PC-9 (cell line): ENCODE data around the gene ESD.

Experiments
- CTCF ChIP-seq: fragments of 200-600 bp; sonication (generic); conservative IDR thresholded peaks from 2 replicates; pipeline ENCODE4 v1.6.1; 2017; ENCODE audit warnings: mixed run types, antibody characterized with exemption, mild to moderate bottlenecking, moderate library complexity
- EZH2 ChIP-seq: fragments of 200-600 bp; sonication (generic); IDR thresholded peaks from 2 replicates; pipeline ENCODE4 v1.8.0; 2017; ENCODE audit warnings: antibody characterized with exemption, low read depth

DNA sequence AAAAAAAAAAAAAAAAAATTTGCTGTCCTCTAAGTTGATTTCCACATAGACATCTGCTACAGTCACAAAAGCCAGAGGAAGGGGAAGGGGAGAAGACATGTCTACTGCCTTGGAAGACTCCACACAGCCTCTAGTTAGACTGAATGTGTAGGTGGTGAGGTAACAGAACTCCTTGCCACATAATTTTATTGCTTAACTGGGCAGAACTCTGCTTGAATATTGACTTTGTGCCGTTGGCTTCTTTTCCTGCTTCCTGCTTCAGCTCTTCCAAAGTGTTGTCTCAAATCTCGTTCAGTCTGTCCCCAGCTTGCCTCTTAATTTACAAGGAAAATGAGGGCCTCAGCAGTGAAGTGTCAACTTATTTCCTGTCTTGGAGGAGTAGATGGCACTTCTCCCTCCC lies 37.1 kb downstream of the ESD start:
- TF ChIP-seq CTCF (no peak), EZH2 (no peak)
